LHCN-M2 (cell line): ENCODE results near the gene ACSM3. TPM values are rescaled to one million over a fixed set of nuclear protein-coding genes. Genes with fewer than 3 reads are reported as not detected.
"Not testable (repeated sequence)": the region's sequence is repeated elsewhere in the genome, so short reads cannot be mapped to it uniquely, and the experiment has no call there.

Source experiments
- DNase-seq: peaks from one replicate; pipeline ENCODE4 v3.0.0-alpha.2; 2012; ENCODE audit warnings: low read depth
- total RNA-seq: library from RNA; depleted of rRNA; stranded (reverse); fragments of >200 nt; gene quantifications from 2 replicates; pipeline ENCODE4 v1.2.3, GENCODE V29; 2014

Gene ACSM3
- total RNA-seq, 1 experiment from 2014 or later: not detected

DNA sequence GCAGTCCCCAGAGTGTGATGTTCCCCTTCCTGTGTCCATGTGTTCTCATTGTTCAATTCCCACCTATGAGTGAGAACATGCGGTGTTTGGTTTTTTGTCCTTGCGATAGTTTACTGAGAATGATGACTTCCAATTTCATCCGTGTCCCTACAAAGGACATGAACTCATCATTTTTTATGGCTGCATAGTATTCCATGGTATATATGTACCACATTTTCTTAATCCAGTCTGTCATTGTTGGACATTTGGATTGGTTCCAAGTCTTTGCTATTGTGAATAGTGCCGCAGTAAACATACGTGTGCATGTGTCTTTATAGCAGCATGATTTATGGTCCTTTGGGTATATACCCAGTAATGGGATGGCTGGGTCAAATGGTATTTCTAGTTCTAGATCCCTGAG is 8.0 kb upstream of the ACSM3 start:
- not testable (repeated sequence) for DNase-seq

DNA sequence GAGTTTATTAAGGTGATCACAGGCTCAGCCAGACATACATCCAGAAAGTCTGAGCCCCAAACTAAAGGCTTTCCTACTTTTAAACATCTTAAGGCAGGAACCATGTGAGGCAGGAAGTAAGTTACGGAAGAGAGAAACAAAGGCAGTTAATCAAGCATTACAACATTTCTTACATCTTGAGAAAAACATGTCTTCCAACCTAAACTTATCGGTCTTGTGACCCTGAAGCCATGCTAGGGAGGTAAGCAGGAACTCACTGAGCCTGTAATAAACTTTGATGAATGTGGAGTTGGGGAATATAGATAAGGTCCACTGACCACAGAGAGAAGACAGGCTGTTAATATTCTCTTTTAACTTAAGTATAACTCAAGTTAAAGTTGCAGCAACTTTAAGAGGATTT is 3.5 kb upstream of the ACSM3 start:
- DNase-seq: no peak

DNA sequence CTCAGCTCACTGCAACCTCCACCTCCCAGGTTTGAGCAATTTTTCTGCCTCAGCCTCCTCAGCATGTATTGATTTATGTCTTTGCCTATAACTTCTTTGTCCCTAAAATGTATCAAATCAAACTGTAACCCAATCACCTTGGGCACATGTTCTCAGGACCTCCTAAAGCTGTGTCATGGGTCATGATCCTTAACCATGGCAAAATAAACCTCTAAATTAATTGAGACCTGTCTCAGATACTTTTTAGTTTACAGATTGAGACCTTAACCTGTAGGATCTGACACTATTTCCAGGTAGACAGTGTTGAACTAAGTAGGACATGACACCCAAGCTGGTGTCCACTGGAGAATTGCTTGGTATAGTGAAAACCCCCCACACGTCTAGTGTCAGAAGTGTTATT is 2.6 kb upstream of the ACSM3 start:
- DNase-seq: no peak

DNA sequence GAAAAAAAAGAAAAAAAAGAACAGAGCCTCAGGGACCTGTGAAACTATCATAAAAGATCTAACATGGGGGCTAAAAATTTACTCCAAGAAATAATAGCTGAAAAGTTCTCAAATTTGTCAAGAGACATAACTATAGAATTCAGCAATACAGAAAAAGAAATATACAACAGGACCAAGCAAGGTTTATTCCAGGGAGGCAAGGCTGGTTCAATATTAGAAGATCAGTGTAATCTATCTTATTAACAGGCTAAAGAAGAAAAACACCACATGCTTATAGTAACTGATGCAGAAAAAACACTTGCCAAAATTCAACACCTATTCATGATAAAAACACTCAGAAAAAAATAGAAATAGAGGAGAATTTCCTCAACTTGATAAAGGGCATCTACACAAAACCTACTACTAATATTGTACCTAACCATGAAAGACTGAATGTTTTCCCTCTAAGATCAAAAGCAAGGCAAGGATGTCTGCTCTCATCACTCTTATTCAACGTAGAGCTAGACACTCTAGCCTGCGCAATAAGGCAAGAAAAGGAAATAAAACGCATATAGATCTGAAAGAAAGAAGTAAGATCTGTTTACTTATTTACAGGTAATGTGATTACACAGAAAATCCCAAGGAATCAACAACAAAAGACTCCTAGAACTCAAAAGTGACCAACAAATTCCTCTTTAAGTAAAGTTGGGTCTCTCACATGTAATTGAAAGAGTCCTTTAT is 1.2 kb upstream of the ACSM3 start:
- no peak for DNase-seq

DNA sequence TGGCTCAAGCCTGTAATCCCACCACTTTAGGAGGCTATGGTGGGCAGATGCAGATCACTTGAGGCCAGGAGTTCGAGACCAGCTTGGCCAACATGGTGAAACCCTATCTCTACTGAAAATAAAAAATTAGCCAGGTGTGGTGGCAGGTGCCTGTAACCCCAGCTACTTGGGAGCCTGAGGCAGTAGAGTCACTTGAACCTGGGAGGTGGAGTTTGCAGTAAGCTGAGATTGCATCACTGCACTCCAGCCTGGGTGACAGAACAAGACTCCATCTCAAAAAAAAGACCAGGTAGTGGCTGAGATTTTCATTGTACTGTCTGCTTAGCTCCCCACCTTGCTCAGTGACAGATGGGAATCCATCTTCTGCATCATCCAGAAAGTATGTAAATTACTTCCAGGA is 634 bp downstream of the ACSM3 start:
- DNase-seq: not testable (repeated sequence)

DNA sequence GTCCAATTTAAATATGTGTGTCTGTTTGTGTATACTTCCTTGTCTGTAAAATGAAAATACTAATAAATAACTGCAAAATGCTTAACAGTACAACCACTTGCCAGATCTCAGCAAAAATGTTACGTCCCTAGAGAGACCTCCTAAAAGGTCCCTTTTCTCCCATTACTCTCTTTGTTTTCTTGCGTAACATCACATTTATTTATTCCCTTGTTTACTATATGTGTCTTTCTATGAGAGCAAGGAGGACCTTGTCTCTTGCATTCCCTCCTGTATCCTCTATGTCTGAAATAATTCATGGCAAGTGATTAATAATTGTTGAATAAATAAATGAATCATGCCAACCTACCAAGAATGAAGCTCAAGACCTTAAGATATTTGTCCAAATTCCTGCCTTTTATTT is 1.9 kb downstream of the ACSM3 start:
- DNase-seq: no peak

DNA sequence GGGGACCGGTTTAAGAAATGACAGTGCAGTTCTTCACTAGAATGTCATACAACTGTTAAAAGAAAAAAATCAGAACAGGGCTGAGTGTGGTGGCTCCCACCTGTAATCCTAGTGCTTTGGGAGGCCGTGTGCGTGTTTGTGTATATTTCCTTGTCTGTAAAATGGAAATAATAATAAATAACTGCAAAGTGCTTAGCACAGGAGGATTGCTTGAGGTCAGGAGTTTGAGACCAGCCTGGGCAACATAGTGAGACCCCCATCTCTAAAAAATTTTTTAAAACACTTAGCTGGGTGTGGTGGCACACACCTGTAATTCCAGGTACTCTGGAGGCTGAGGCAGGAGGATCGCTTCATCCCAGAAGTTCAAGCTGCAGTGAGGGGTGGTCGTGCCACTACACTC is 2.5 kb downstream of the ACSM3 start:
- DNase-seq: no peak

DNA sequence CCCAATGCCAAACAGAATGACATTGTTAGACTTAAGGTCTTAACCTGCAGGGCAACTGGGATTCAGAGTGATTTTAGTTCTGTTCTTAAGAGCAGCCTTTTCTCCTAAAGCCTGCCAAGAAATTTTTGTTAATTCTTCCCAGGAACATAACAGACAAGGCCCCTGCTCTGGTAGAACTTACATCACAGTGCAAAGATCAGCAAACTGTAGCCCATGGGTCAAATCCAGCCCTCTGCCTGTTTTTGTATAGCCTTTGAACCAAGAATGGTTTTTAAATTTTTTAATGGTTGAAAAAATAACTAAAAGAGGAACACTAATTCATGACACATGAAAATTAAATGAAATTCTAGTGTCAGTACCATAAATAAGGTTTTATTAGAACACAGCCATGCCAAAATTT is 3.8 kb downstream of the ACSM3 start:
- DNase-seq: no peak

DNA sequence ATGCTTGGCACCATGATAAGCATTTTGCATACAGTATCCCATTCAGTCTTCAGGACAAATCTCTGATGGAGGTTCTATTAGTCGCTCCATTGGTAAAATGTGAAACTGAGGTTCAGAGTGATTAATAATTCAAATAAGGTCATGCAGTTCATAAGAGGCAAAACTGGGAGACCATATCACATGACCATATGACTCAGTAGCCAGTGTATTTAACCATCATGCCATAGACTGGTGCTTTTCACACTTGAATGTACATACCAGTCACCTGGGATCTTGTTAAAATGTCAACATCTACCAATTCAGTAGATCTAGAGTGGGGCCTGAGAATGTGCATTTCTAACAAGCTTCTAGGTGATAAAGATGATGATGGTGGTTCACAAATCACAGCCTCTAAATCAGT is 4.3 kb downstream of the ACSM3 start:
- DNase-seq: no peak

DNA sequence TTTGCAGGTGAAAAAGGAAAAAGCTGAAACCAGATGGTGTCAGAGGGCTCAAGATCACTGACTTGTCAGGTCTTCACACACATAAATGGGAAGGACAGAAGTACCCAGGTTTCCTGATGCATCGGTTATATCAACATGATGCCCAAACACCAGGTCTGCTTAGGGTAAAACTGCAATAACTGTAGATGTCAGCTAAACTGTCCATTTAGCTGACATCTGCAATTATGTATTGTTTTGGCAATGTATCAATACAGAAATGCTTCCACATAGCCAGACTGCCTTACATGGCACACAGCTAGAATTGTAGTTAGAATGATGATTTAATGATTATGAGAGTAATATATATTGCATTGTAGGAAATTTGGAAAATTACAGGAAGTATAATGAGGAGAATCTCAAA is 5.0 kb downstream of the ACSM3 start:
- DNase-seq: no peak

DNA sequence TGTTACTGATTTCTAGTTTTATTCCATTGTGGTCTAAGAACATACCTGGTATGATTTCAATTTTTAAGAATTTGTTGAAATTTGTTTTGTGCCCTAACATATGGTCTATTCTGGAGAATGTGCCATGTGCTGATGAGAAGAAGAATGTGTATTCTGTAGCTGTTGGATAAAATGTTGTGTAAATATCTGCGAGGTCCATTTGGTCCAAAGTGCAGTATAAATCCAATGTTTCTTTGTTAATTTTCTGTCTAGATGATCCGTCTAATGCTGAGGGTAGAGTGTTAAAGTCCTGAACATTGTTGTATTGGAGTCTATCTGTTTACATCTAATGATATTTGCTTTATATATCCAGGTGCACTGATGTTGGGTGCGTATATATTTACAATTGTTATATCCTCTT is 9.9 kb downstream of the ACSM3 start:
- DNase-seq: no peak

DNA sequence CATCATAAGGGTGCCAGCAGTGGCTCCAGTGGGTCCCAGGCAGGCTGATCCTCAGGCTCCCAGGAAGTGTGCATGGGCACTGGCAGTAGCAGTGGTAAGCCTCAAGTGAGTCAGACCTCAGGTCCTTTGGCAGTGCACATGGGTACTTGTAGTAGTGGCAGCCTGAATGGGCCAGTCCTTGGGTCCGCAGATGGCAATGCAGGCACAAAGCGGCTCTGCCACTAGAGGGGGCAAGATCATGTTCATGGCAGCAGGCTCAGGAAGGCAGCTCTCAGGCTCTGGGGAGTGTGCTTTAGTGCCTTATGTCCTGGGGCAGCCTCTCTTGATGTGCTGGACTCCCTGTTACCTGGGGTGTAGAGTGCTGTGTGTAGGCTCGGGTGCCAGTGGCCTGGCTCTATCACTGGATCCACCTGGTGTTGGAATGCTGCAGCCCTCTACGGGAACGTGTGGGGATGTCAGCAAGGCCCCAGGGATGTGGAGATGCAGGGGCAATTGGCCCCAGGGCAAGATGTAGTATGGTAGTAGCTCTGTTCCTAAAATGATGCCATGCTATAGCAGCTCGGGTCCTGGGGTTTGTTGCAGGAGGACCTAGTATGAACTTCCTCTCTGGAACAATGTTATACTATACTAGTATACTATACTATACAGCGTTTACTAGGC is 11.0 kb downstream of the ACSM3 start:
- peak; percentile 68 for DNase-seq

DNA sequence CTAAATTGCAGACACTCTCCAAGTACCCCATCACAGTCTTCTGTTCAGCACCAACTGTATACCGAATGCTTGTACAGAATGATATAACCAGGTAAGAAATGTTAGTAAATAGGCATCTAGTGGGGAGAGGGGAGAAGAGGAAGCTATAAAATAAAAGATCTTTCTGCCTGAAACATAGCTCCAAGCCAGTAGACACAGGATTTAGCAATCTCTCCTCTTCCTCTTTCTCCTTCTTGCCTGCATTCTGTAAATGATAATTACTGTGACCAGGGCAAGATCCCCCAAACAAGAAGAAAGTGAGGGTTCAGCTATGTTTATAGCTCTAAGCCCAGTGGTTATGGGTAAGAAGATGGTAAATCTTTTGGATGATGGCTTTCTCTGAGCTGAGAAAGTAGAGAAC is 17.9 kb downstream of the ACSM3 start:
- no peak for DNase-seq

DNA sequence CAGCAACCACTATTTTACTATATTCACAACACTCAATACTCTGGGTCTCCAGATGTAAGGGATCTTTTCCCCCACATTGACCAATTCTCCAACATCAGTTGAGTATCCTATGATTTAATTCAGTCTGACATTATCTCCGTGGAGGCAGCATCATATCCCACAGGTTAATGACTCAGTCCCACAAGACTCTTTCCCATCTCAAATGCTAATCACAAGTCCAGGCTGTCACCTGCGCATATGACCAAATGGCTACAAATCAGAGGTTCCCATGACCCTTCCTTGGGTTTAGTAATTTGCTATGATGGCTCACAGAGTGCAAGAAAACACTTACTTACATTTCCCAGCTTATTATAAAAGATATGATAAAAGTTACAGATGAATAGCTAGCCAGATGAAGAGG is 18.7 kb downstream of the ACSM3 start:
- DNase-seq: no peak

DNA sequence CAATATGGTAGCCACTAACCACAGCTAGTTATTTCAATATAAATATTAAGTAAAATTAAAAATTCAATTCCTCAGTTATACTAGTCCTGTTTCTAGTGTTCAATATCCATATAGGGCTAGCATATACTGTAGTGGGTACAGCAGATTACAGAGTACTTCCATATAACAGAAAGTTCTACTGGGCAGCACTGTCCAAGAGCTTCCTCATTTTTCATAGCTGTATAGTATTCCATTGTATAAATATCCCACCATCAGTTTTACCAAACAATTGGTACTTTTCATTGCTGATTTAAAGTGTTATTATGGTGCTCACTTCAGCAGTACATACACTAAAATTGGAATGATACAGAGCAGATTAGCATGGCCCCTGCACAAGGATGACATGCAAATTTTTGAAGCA is 20.4 kb downstream of the ACSM3 start:
- DNase-seq: no peak

DNA sequence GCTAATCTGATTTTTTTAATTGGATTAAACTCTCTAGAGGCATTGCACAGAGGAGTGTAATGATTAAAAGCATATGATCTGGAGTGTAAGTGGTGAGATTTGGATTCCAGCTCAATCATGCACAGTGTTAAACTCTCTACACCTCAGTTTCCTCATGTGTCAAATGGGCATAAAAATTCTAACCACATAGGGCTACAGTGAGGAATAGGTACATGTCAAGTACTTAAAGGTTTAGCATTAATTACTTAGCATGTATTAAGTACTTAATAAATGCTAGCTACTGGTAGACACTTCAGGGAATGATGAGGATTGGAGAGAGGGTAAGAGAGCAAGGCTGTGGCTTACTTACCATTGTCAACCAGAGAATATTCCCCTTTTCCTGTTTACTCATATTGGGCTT is 25.3 kb downstream of the ACSM3 start:
- no peak for DNase-seq

DNA sequence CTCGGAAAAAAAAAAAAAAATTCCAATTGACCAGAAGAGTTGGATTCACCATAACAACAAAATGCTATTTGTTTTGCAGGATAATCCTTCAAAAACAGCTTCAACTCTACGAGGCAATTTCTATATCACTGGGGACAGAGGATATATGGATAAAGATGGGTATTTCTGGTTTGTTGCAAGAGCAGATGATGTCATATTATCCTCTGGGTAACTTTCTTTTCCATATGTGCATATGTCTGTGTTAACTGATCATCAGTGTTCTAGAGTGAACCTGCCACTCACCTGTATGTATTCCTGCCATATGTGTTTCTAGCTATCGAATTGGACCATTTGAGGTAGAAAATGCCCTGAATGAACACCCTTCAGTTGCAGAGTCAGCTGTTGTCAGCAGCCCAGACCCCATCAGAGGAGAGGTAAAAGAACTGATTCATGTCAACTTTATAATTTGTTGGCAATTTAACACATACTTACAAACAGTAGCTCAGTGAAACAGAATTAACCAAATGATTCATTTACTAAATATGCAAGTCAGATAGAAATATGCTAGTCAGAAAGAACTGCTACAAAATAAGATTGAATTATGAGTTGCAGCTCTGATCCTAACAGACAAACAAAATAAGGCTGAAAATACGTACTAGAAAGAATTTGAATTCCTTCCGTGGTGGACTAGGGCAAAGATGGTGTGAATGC is 28.3 kb downstream of the ACSM3 start:
- peak; percentile 18 for DNase-seq

DNA sequence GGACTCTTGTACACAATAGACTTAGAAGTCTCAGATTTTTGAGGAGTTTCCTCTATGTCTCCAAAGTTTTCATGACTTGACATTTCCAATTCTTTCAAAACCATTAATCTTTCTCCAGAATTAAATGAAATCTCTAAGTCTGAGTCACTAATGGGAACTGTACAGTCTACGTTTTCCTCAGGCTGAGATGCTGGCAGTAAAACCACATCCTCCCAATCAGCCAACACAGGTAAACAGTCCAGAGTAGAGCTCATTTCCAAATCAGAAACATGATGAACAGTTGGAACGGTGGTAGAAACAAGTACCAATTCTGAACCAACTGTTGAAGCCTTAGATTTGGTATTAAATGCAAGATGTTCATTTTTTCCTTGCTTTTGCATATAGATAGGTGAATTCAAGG is 34.5 kb downstream of the ACSM3 start:
- no peak for DNase-seq

DNA sequence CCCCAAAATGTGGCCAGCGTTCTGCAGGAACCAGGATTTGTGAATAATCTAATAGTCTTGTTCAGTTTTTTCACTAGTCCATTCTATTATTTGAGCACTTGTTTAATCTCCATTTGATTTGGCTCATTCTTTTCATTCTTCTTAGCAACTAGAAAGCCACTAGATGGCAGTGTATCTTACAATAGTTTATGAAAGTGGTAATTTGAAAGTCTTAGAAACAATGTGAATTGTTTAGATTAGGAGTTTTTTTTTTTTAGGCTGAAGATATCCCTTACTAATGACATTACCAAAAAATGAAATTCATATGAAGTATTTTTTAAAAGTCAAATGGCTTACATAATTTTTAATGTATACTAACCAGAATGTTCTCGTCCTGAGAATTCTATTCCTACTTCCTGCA is 35.8 kb downstream of the ACSM3 start:
- peak; percentile 36 for DNase-seq

DNA sequence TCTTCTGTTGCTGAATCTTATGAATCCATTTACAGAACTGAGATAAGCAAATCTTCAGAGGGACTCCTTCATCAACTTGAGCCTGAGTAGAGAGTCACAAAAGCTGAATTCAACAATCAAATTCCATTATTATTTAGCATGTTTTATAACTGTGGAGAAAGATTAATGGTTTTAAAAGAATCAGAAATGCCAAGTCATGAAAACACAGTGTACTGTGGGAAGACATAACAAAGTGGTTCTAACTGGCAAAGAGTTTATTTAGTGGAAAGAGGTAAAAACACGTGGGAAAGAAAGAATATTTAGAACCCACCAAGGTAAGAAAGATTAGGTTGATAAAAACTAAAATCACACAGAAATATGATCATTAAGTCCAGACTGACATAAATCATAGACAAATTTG is 37.5 kb downstream of the ACSM3 start:
- DNase-seq: no peak

DNA sequence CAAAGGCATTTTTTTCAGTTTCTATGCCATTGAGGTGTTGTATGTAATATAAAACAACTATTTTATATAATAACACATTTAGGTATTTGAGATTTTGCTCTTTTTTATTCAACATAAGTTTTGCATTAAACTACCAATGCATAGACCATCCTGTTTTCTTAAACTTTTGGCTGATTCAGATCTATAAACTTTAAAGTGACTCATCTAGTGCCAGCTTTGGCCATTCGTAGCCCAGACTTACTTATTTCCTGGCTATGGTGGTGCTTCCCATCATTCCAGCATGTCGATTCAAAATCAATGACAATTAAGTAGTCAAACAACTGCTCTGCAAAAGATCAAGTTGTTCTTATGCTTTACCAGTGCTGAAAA is 39.4 kb downstream of the ACSM3 start:
- peak; percentile 5 for DNase-seq

DNA sequence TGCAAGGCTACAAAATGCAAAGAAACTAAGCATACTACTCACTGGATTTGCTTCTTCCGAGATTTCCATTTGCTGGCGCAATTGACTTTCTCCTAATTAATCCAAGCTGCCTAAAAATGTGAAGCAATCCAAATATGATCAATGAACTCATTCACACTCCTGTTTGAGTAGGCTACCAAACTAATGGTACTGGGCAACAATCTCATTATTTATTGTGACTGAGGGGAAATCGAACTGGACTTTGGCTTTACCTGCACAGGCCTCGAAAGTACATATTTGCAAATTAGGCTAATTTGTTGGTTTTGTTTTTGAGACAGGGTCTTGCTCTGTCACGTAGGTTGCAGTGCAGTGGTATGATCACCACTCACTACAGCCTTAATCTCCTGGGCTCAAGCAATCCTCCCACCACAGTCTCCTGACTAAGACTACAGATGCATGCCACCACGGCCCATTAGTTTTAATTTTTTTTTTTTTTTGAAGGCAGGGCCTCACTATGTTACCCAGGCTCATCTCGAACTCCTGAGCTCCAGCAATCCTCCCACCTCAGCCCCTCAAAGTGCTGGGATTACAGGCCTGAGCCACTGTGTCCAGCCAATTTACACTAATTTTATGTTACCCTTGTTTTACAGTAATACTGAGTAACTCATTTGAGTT is 39.9 kb downstream of the ACSM3 start:
- DNase-seq: no peak
